BE2C (cell line): Measurements from ENCODE around the gene HECW1.

Experiments
- DNase-seq: peaks from one replicate; pipeline ENCODE4 v3.0.0-alpha.2; 2020
- H3K27me3 ChIP-seq: fragments of 250-450 bp; sonication (Bioruptor Pico); 2 replicates; pipeline ENCODE4 v1.5.1; 2020; ENCODE audit warnings: mild to moderate bottlenecking
- H3K36me3 ChIP-seq: fragments of 250-450 bp; sonication (Bioruptor Pico); 2 replicates; pipeline ENCODE4 v1.5.1; 2020; ENCODE audit warnings: mild to moderate bottlenecking
- H3K4me1 ChIP-seq: fragments of 250-450 bp; sonication (Bioruptor Pico); 2 replicates; pipeline ENCODE4 v1.5.1; 2020
- H3K4me3 ChIP-seq: 2 replicates; pipeline ENCODE4 v1.5.1; 2011; ENCODE audit warnings: low read depth, low read length
- H3K9me3 ChIP-seq: fragments of 250-450 bp; sonication (Bioruptor Pico); 2 replicates; pipeline ENCODE4 v1.5.1; 2020
- TF ChIP-seq, protein P1 (sequence below): IDR thresholded peaks from 2 replicates; pipeline ENCODE4 v1.5.1; 2012; ENCODE audit warnings: mild to moderate bottlenecking, low read depth, low read length

The HECW1 gene

DNA sequence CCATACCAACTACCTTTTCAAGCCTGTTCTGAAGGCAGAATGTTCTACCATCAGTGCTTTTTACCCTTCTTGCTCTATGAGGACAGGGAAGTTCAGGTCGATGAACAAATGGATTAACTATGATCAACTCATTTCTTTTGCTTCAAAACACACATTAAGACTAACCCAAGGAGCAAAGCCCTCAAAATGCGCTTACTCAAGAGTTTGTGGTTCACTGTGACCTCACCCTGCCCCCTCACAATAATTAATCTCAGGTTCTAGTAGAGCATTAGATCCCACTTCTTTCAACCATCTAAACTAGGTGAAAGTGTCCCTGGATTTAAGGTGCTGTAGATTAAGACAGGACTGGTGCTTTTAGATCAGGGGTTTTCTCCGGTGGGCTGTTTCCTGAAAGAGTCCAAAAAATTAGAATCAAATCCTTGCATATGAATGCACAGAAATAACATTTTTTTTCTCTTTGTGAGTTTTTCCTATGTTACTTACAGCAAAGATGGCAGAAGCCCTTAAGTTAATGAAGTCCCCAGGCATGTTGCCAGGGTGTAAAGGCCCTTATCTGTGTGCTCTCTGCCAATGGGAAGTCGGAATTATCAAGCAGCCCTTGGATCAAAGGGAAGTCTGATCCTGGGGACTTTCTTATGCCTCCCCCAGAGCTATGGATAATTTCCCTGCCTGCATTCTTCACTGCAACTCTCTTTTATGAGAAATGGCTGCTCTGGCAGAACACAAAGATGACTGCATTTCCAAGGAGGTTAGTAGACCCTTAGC is 264.9 kb downstream of the HECW1 start:
- Histone ChIP-seq H3K27me3 (0 out of 2 replicates have a peak, but pooled peaks cover 3% of the 10 kb centered on the region), H3K4me3 (no peak overlapping the region), H3K4me1 (no peaks in the 10 kb centered on the region), H3K36me3 (no peaks in the 10 kb centered on the region), H3K9me3 (no peaks in the 10 kb centered on the region)
- TF ChIP-seq, protein P1, sequence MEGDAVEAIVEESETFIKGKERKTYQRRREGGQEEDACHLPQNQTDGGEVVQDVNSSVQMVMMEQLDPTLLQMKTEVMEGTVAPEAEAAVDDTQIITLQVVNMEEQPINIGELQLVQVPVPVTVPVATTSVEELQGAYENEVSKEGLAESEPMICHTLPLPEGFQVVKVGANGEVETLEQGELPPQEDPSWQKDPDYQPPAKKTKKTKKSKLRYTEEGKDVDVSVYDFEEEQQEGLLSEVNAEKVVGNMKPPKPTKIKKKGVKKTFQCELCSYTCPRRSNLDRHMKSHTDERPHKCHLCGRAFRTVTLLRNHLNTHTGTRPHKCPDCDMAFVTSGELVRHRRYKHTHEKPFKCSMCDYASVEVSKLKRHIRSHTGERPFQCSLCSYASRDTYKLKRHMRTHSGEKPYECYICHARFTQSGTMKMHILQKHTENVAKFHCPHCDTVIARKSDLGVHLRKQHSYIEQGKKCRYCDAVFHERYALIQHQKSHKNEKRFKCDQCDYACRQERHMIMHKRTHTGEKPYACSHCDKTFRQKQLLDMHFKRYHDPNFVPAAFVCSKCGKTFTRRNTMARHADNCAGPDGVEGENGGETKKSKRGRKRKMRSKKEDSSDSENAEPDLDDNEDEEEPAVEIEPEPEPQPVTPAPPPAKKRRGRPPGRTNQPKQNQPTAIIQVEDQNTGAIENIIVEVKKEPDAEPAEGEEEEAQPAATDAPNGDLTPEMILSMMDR: no peak
- no peak for DNase-seq

DNA sequence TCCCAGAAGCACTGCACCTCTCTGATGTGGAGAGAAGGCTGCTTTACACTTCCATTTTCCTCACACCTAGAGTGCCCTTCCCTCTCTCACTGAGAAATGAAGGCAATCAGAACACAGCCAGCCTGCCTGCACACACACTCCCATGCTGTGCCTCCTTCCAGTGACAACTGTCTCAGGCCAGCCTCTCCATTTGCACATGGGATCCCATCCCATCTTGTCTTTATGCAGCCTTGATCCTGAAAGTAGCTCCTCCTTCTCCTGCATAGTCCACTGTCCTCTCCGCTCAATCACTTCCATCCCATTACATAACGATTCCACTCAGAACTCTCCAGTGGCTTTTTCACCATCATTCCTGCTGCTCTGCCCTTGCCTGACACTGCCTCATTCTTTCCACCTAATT is 266.8 kb downstream of the HECW1 start:
- Histone ChIP-seq H3K9me3 (no peaks in the 10 kb centered on the region), H3K27me3 (0 out of 2 replicates have a peak, but pooled peaks cover 3% of the 10 kb centered on the region), H3K36me3 (no peaks in the 10 kb centered on the region), H3K4me1 (no peaks in the 10 kb centered on the region), H3K4me3 (no peak overlapping the region)
- DNase-seq: no peak
- TF ChIP-seq, protein P1: no peak

DNA sequence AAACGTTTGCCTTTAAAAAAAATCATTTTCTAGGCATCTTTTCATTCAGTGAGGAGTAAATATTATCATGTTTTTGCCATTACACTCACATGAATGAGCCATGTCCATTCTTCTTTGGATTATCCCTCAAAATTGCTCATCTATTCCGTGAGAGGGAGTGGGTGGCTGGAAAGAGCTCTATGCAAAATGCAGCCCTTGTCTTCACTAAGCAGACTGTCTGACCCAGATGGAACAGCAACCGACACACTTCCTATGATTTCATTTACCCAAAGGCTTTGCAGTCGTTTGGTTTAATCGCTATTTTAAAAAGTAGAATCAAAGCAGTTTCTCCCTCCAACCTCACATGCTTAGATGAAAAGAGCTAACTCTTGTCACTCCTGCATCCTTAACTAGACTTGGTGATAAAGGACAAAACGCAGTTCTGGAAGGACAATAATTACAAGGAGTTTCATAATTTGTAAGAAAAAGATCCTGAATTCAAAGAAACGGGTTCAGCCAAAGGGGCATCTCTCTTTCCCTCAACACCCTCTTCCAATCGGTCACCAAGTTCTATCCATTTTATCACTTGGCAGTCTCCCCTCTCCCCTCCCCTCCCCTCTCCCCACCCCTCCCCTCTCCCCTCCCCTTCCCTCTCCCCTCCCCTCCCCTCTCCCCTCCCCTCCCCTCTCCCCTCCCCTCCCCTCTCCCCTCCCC is 272.3 kb downstream of the HECW1 start:
- no peak overlapping the region for H3K4me3 ChIP-seq
- TF ChIP-seq, protein P1: no peak
- no peak for DNase-seq
- H3K27me3 ChIP-seq: 0 out of 2 replicates have a peak, but pooled peaks cover 2% of the 10 kb centered on the region
- H3K9me3 ChIP-seq: no peaks in the 10 kb centered on the region; the same call in 1 of the 2 replicates
- no peaks in the 10 kb centered on the region for H3K36me3 ChIP-seq
- H3K4me1 ChIP-seq: no peaks in the 10 kb centered on the region

DNA sequence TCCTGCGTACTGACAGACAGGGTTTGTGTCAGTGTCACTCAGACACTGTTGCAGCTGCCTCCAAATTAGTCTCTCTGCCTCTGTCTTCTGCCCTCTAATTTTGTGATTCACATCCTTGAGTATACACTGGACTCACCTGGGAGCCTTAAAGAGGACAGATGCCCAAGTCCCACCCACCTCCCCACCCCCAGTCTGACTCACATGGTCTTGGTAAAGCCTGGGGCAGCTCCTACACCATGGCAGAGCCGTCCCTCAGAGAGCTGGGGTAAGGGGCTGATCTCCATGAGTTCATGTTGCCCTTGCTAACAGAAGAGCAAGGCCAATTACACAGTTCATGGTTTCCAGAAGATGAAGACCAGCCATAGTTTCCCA is 272.8 kb downstream of the HECW1 start:
- no peaks in the 10 kb centered on the region for H3K36me3 ChIP-seq
- TF ChIP-seq, protein P1: no peak
- no peak for DNase-seq
- H3K9me3 ChIP-seq: no peaks in the 10 kb centered on the region; the same call in 1 of the 2 replicates
- no peaks in the 10 kb centered on the region for H3K4me1 ChIP-seq
- no peak overlapping the region for H3K4me3 ChIP-seq
- 0 out of 2 replicates have a peak, but pooled peaks cover 2% of the 10 kb centered on the region for H3K27me3 ChIP-seq

DNA sequence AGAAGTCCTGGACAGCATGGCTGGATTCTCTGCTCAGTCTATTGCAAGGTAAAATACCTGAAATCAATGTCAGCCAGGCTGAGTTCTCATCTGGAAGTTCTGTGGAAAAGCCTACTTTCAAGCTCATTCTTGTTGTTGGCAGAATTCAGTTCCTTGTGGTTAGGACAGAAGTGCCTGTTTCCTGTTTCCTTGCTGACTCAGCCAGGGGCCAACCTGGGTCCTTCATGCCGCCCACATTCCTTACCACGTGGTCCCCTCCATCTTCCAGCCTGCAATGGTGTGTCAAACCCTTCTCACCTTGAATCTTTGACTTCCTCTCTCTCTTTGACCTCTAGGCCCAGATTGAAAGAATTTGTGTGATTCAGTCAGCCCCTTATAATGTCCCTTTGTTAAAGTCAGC is 273.4 kb downstream of the HECW1 start:
- DNase-seq: no peak
- no peak overlapping the region for H3K4me3 ChIP-seq
- 0 out of 2 replicates have a peak, but pooled peaks cover 2% of the 10 kb centered on the region for H3K27me3 ChIP-seq
- no peaks in the 10 kb centered on the region; the same call in 1 of the 2 replicates for H3K9me3 ChIP-seq
- no peaks in the 10 kb centered on the region for H3K36me3 ChIP-seq
- TF ChIP-seq, protein P1: no peak
- H3K4me1 ChIP-seq: no peaks in the 10 kb centered on the region

DNA sequence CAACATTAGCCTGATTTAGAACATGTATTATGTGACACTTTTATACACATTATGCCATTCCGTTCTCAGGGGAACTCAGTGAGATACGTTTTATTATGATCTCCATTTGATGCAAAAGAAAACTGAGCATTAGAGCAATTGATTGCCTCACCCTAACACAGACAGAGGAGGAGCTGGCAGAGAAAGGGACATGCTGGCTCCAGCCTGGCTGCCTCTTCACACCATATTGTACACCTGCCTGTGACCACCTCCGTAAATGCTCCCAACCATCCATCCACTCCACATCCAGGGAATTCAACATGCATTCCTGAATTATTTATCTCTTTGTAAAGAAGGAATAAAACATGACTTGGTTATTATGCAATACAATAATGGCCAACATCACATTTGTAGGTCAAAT is 275.5 kb downstream of the HECW1 start:
- Histone ChIP-seq H3K4me3 (no peak overlapping the region), H3K36me3 (no peaks in the 10 kb centered on the region), H3K27me3 (0 out of 2 replicates have a peak, but pooled peaks cover 2% of the 10 kb centered on the region), H3K4me1 (no peaks in the 10 kb centered on the region), H3K9me3 (no peaks in the 10 kb centered on the region; the same call in 1 of the 2 replicates)
- no peak for DNase-seq
- TF ChIP-seq, protein P1: no peak
